Gastrocnemius medialis (tissue), 4 donors: ENCODE measurements around the gene RASL11B. TPM values are rescaled to one million over a fixed set of nuclear protein-coding genes. Genes with fewer than 3 reads are reported as not detected.

Experiments
- ATAC-seq, 2 donors: fragments of 150-250 bp; one replicate each; pipeline ENCODE4 v1.9.1; 2016
- DNase-seq, 2 donors: peaks; one replicate each; pipeline ENCODE4 v3.0.0-alpha.2; 2019
- H3K27ac ChIP-seq, 4 donors: fragments of 200-600 bp; sonication (generic); 1 replicate in 1 of 4; 2 replicates in 3 of 4; pipeline ENCODE4 v1.5.1; 2016 to 2018; ENCODE audit warnings: mild to moderate bottlenecking in 2 of 4, moderate library complexity in 1 of 4
- H3K27me3 ChIP-seq, 3 donors: fragments of 200-600 bp; sonication (generic) in 2 of 3; 1 replicate in 1 of 3; 2 replicates in 2 of 3; pipeline versions ENCODE4 v1.5.1 to v1.6.0; 2016 to 2019; ENCODE audit warnings: mild to moderate bottlenecking in 1 of 3, moderate library complexity in 1 of 3
- H3K36me3 ChIP-seq, 2 donors: fragments of 200-600 bp; sonication (generic) in 1 of 2; one replicate each; pipeline ENCODE4 v1.5.1; 2017 to 2018
- H3K4me1 ChIP-seq, 2 donors: fragments of 200-600 bp; sonication (generic) in 1 of 2; one replicate each; pipeline ENCODE4 v1.5.1; 2016 to 2017; ENCODE audit warnings: mild to moderate bottlenecking in 2 of 2
- H3K4me3 ChIP-seq, 4 donors: fragments of 200-600 bp; sonication (generic) in 3 of 4; 1 replicate in 1 of 4; 2 replicates in 3 of 4; pipeline ENCODE4 v1.5.1; 2016 to 2019; ENCODE audit warnings: mild to moderate bottlenecking in 2 of 4
- H3K9me3 ChIP-seq, 3 donors: fragments of 200-600 bp; sonication (generic) in 2 of 3; 1 replicate in 1 of 3; 2 replicates in 2 of 3; pipeline ENCODE4 v1.5.1; 2016 to 2019
- POLR2A ChIP-seq, 2 donors: fragments of 450-650 bp; IDR thresholded peaks; one replicate each; pipeline ENCODE4 v1.6.1; 2017; ENCODE audit warnings: antibody characterized with exemption in 2 of 2, mild to moderate bottlenecking in 2 of 2, moderate library complexity in 2 of 2
- in situ Hi-C, 4 donors: fragments of 200-750 bp; cut with MboI; loops; one replicate each; pipeline versions ENCODE4 v1.15.0 to v1.8.0; 2017; ENCODE audit warnings: low sequenced_read_pairs in 4 of 4
- intact Hi-C: fragments of 100-400 bp; cut with DNase I; formaldehyde crosslinking; loops from one replicate; pipeline ENCODE4 v1.15.1; 2023; ENCODE audit warnings: low total_unique reads
- total RNA-seq, 4 donors: library from RNA; depleted of rRNA; stranded (reverse); fragments of >200 nt; gene quantifications; one replicate each; pipeline versions ENCODE4 v1.1.0 to v1.2.3, GENCODE V29; 2016
- TF ChIP-seq, protein P1 (sequence below), 5 experiments: fragments of 450-650 bp in 3 of 5; fragments of 200-600 bp in 2 of 5; sonication (generic) in 2 of 5; IDR thresholded peaks in 4 of 5; conservative IDR thresholded peaks in 1 of 5; 1 replicate in 4 of 5; 2 replicates in 1 of 5; pipeline ENCODE4 v1.5.1; 2016 to 2019; ENCODE audit warnings: antibody characterized with exemption in 5 of 5, mild to moderate bottlenecking in 3 of 5, moderate library complexity in 3 of 5

The RASL11B gene
- total RNA-seq, 4 donors from 2014 or later = 0.18 TPM; not detected in 3

- H3K4me1 ChIP-seq = no peaks in the 10 kb centered on the region
- no peaks in the 10 kb centered on the region for H3K36me3 ChIP-seq
- H3K27ac ChIP-seq = no peak overlapping the region
- intact Hi-C loops (no loop called here), in situ Hi-C loops (no loop called here)
- TF ChIP-seq, protein P1, sequence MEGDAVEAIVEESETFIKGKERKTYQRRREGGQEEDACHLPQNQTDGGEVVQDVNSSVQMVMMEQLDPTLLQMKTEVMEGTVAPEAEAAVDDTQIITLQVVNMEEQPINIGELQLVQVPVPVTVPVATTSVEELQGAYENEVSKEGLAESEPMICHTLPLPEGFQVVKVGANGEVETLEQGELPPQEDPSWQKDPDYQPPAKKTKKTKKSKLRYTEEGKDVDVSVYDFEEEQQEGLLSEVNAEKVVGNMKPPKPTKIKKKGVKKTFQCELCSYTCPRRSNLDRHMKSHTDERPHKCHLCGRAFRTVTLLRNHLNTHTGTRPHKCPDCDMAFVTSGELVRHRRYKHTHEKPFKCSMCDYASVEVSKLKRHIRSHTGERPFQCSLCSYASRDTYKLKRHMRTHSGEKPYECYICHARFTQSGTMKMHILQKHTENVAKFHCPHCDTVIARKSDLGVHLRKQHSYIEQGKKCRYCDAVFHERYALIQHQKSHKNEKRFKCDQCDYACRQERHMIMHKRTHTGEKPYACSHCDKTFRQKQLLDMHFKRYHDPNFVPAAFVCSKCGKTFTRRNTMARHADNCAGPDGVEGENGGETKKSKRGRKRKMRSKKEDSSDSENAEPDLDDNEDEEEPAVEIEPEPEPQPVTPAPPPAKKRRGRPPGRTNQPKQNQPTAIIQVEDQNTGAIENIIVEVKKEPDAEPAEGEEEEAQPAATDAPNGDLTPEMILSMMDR (IDR thresholded peaks at IDR 0.05 in 4 of 5, conservative IDR thresholded peaks at IDR 0.05 in 1 of 5) = no peak
- no peak for TF ChIP-seq POLR2A (IDR thresholded peaks at IDR 0.05)
- DNase-seq (no peak), ATAC-seq (no peak)
- no peaks in the 10 kb centered on the region for H3K9me3 ChIP-seq
- H3K27me3 ChIP-seq = no peaks in the 10 kb centered on the region
- H3K4me3 ChIP-seq = no peak overlapping the region
These were observed 30.8 kb downstream of the RASL11B start for GRCh38 chr4:52892880-52893279.

- no peak for DNase-seq
- no peaks in the 10 kb centered on the region for H3K4me1 ChIP-seq
- H3K36me3 ChIP-seq = no peaks in the 10 kb centered on the region
- no peaks in the 10 kb centered on the region for H3K27me3 ChIP-seq
- no peaks in the 10 kb centered on the region for H3K9me3 ChIP-seq
- intact Hi-C loops (no loop called here), in situ Hi-C loops (no loop called here)
- H3K4me3 ChIP-seq = no peak overlapping the region
- no peak for TF ChIP-seq POLR2A (IDR thresholded peaks at IDR 0.05)
- TF ChIP-seq, protein P1 (IDR thresholded peaks at IDR 0.05 in 4 of 5, conservative IDR thresholded peaks at IDR 0.05 in 1 of 5) = no peak
- ATAC-seq = no peak
- no peak overlapping the region for H3K27ac ChIP-seq
These were observed 32.3 kb downstream of the RASL11B start for GRCh38 chr4:52894443-52894842.

DNA sequence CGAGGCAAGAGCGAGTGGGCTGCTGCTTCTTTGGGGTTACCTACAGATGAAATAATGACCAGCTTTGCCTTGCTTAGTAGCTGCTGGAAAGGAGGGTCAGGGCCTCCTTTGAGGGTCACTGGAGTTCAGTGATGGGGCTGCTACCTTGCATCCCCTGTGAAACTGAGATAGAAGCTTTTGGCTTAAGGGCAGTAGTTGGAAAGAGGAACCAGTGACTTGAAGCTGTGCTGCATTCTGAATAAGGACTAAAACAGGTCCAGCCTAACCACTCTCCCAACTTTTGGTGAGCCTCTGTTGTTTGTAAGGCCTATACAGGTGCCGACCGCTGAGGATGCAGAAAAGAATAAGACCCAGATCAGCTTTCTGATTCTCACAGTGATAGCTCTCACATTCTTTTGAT lies 41.2 kb downstream of the RASL11B start:
- in situ Hi-C loops (no loop called here), intact Hi-C loops (no loop called here)
- no peak overlapping the region for H3K27ac ChIP-seq
- H3K36me3 ChIP-seq = no peaks in the 10 kb centered on the region
- H3K27me3 ChIP-seq = no peaks in the 10 kb centered on the region
- ATAC-seq (no peak), DNase-seq (no peak)
- H3K9me3 ChIP-seq = no peaks in the 10 kb centered on the region
- TF ChIP-seq, protein P1 (IDR thresholded peaks at IDR 0.05 in 4 of 5, conservative IDR thresholded peaks at IDR 0.05 in 1 of 5) = no peak
- no peak for TF ChIP-seq POLR2A (IDR thresholded peaks at IDR 0.05)
- no peak overlapping the region for H3K4me3 ChIP-seq
- peaks cover 4 to 5% of the 10 kb centered on the region in 2 donors for H3K4me1 ChIP-seq

DNA sequence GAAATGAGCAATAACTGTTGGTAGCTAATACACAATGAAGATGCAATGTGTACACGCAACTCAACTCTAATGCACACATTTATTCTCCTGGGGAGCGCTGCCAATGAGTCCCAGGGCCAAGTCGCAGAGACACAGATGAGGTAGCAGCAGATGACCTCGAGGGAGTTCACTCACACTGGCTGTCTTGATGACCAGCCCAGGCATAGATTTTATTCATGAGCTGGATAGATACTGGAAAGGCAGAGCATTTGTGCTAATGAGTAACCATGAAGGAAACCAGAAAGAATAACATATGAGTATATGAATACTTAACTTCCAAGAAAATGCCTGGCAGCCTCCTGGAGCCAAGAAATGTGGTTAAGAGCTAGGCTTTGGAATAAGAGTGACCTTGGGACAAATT lies 42.3 kb downstream of the RASL11B start:
- no peaks in the 10 kb centered on the region for H3K27me3 ChIP-seq
- in situ Hi-C loops = no loop called here

More for the DNA sequence above, 42.3 kb downstream of the RASL11B start:
- no peak overlapping the region for H3K27ac ChIP-seq
- ATAC-seq (no peak), DNase-seq (no peak)
- H3K36me3 ChIP-seq = no peaks in the 10 kb centered on the region
- no peaks in the 10 kb centered on the region for H3K9me3 ChIP-seq
- TF ChIP-seq POLR2A (IDR thresholded peaks at IDR 0.05) = no peak
- TF ChIP-seq, protein P1 (IDR thresholded peaks at IDR 0.05 in 4 of 5, conservative IDR thresholded peaks at IDR 0.05 in 1 of 5) = no peak
- H3K4me1 ChIP-seq = peaks cover 4 to 5% of the 10 kb centered on the region in 2 donors
- H3K4me3 ChIP-seq = no peak overlapping the region
- intact Hi-C loops = no loop called here
